HG03097 (cell line): ENCODE data around the gene ACVR1B.

ENCODE experiments used
- ATAC-seq: cut with Tn5 transposase; IDR thresholded peaks from one replicate; pipeline ENCODE4 v1.9.1; 2021; ENCODE audit not compliant: unreplicated experiment, low FRiP score

The ACVR1B gene

DNA sequence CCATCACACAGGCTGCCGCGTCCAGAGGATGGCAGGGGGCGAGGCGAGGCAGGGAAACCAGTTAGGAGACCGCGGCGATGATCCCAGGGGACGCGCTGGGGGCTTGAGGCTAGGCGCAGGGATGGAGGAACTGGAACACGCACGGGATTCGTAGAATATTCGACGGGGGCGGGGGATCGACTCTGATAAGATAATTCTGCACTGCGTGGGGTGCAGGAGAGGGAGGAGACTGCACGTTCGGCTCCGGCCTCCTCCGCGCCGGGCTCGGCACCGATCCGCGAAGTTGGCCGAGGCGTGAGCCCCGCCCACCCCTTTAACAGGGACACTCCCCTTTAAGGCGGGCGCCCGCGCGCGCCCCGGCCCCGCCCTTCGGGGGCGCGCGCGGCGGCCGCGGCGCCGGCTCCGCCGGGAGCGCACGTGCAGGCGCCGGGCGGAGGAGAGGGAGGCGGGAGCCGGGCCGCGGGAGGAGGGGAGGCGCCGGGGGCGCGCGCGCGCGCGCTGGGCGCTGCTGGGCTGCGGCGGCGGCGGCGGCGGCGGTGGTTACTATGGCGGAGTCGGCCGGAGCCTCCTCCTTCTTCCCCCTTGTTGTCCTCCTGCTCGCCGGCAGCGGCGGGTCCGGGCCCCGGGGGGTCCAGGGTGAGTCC, at the start of gene ACVR1B:
ACVR1B (plus strand) TSS at position 501 of the 644 bp plus-strand sequence; CDS start at position 546, 45 bp downstream.
- ATAC-seq = no peak

GRCh38 chr12:51901881-51902280, 49.6 kb upstream of the ACVR1B start:
- ATAC-seq = no peak

DNA sequence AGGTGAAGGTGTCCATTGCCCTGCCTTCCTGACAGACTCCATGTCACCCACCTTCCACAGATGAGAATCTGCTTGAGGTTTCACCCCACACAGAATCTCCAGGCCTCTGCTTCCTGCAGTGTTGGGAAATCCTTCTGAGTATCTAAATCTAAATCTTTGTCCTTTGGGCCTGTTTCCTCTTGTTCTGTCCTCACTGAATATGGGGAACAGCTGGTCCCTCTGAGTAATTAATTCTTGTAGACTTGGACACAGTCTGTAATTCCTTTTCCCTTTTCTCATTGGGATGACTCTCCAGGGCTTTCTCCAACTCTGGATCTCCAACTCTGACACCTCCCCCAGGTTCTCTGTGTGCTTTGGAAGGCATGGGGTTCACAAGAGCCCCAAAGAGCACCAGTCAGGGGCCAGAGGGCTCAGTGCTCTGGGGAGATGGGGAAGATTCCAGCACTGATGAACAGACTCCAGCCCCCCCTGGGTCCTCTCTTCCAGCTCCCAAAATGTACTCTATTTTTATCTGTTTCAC, 46.5 kb upstream of the ACVR1B start:
- no peak for ATAC-seq

GRCh38 chr12:51905471-51906429, 45.7 kb upstream of the ACVR1B start:
- no peak for ATAC-seq

DNA sequence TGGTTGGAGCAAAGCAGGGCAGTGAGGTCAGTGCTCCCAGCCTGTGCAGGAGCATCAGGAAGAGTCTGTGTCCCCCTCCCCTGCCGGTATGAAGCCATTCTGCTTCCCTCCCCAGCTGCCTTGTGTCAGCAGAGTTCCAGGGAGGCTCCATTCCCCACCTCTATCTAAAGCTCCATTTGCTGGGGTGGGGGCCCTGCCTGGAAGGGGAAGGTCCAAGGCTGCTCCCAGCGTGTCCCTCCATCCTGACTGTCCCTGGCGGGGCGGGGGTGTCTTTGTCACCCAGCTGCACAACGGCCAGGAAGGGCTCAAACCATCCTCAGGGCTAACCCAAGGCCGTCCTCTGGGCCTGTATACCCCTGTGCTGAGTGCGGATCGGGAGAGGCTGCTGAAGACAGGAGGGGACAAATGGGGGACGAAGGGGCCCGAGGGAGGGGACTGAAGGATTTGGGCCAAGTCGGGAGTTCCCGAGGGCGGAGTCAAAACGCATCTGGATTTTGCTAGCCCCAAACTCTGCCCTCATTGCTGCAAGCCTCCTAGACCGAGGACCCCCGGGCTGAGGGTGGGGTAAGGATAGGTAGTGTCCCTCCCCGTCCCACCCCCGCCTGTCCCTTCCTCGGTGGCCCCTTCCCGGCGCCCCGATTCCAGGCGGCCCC, 44.9 kb upstream of the ACVR1B start:
- ATAC-seq = no peak

GRCh38 chr12:51907083-51907855, 44.2 kb upstream of the ACVR1B start, which contains the start of gene ACVRL1:
TSS of gene ACVRL1 (plus strand) at chr12:51907504. CDS start at chr12:51912475, 4,971 bp downstream.
- ATAC-seq = no peak

- no peak for ATAC-seq
Observed at GRCh38 chr12:51907856-51908425, 43.6 kb upstream of the ACVR1B start.

DNA sequence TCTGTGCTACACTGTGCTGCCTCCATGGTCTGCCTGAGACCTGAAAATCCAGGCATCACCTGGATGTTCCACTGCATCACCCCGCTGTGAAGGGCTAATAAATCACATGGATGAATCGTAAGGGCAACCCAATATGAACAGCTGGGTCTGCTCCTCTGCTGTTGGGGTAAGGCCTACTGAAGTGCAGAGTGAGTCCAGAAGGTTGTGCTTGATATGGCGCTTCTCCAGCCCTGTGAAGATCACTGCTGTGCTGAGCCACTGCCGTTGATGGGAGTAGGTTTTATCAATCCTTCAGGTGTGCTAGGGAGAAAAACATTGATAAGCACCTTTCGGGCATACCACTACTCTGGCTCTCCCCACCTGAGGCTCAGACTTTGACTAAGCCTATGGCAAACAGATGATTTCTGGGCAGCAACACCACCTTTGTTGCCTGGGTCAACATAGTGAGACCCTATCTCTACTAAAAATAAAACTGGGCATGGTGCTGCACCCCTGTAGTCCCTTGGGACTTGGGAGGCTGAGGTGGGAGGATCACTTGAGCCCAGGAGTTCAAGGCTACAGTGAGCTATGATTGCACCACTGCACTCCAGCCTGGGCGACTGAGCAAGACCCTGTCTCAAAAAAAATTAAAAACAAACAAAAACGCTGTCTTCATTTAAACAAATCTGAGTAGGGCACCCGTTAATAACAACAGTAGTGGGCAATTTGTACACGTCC, 42.5 kb upstream of the ACVR1B start:
- ATAC-seq = no peak

GRCh38 chr12:51910168-51910567, 41.3 kb upstream of the ACVR1B start:
- ATAC-seq = no peak

DNA sequence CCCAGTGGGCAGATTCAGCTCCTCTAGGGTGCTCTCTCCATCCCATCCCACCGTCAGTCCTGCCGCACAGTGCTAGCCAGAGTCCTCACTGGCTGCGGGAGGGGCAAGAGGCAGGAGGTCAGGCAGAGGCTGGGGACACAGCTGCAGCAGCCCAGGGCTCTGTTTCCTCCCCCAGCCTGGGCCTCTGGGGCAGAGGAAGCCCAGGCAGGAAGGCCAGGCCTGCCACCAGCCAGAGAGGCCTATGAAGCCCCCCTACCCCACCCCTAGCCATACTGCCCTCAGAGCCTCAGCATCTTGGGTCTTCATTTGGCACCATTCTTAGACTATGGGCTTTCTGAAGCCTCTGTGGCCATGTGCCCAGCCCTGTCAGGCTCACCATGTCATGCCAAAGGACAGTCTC, 40.8 kb upstream of the ACVR1B start:
- no peak for ATAC-seq

DNA sequence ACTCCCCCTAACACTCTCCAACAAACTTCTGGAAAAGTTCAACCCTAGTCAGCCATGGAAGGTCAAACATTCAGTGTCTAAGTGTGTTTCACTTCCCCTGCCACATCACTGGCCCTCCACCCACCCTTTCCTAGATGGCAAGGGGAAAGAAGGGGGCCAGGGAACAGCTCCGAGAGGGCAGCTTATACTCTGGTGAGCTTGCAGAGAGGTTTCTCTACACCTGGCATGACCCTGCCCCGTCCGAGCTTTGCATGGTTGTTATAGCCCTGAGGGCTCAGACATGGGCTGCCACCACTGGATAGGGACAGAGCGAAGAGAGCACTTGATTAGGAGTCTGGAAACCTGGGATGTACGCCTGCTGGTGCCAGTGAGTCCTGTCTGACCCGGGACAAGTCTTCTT, 40.2 kb upstream of the ACVR1B start:
- ATAC-seq = no peak

GRCh38 chr12:51911788-51912711, 39.4 kb upstream of the ACVR1B start:
- no peak for ATAC-seq

GRCh38 chr12:51913071-51914033, 38.1 kb upstream of the ACVR1B start:
- no peak for ATAC-seq

DNA sequence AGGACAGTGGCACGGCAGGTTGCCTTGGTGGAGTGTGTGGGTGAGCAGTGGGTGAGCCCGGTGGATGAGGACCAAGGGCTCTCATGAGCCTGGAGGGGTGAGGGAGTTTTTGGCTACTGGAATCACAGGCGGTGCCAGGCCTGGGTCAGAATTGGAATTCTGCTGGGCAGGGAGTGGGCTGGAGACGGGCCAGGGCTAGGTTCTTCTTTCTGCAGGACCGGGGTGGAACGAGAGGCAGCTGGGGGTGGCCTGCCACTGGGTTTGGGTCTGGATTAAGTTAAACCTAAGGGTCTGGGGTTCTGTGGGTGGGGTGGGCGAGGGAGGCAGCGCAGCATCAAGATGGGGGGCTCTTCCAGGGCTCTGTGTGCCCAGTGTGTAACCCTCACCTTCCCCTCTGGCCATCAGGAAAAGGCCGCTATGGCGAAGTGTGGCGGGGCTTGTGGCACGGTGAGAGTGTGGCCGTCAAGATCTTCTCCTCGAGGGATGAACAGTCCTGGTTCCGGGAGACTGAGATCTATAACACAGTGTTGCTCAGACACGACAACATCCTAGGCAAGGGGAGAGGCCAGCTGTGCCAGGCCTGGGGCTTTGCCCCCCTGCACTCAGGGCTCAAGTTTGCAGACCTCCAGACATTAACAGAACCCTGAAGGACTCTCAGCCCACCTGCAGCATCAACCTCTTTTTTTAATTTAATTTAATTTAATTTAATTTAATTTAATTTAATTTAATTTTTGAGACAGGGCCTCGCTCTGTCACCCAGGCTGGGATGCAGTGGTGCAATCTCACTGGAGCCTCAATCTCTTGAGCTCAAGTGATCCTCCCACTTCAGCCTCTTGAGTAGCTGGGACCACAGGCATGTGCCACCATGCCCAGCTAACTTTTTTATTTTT, 37.2 kb upstream of the ACVR1B start:
- no peak for ATAC-seq

- ATAC-seq = no peak
Observed at GRCh38 chr12:51915003-51915625, 36.4 kb upstream of the ACVR1B start.

DNA sequence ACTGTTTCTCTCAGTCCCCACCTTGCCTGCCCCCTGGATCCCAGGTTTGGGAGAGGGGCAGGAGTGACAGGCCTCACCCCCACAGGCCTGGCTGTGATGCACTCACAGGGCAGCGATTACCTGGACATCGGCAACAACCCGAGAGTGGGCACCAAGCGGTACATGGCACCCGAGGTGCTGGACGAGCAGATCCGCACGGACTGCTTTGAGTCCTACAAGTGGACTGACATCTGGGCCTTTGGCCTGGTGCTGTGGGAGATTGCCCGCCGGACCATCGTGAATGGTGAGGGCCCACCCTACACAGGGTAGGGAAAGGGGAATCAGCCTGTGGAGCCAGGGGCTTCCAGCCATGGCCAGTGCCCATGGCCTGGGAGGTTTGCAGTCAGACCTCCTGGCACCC, 35.5 kb upstream of the ACVR1B start:
- no peak for ATAC-seq
